Measurements from ENCODE around the gene PLET1. TPM values are rescaled to one million over a fixed set of nuclear protein-coding genes. Genes with fewer than 3 reads are reported as not detected.
A peak's percentile ranks its signal among the peaks of the same experiment; 100 is the strongest.

PLET1 gene
- total and polyA plus RNA-seq, 4 donors: not detected

- Histone ChIP-seq H3K4me3 (ENCODE audit: low read depth in 1 of 3, low read length in 3 of 3) (peak overlapping the region; percentile 42 to 63 (median 56)), H3K27ac (ENCODE audit: low read depth in 1 of 2, low read length in 2 of 2) (no peak overlapping the region), H3K27me3 (ENCODE audit: control insufficient read depth in 4 of 4, insufficient read depth in 4 of 4, low read length in 3 of 4) (no peaks in the 10 kb centered on the region), H3K9ac (ENCODE audit: low read depth in 1 of 2, low read length in 2 of 2) (peak overlapping the region; percentile 27 to 82), H3K9me3 (ENCODE audit: control insufficient read depth in 4 of 4, low read length in 3 of 4) (no peaks in the 10 kb centered on the region), H3K4me1 (ENCODE audit: control insufficient read depth in 4 of 4, insufficient read depth in 4 of 4, low read length in 3 of 4) (peaks cover 0 to 5% (median 5%) of the 10 kb centered on the region in 4 donors), H3K36me3 (ENCODE audit: control insufficient read depth in 4 of 4, insufficient read depth in 3 of 4, low read depth in 1 of 4, low read length in 3 of 4) (no peaks in the 10 kb centered on the region)
- no peak for TF ChIP-seq ATF3 (IDR thresholded peaks at IDR 0.05)
- peak; percentile 86 for TF ChIP-seq CTCF (IDR thresholded peaks at IDR 0.05; ENCODE audit: low read depth, low read length, missing input control)
- no peak for TF ChIP-seq TAF1 (conservative IDR thresholded peaks at IDR 0.05)
- TF ChIP-seq RXRA (IDR thresholded peaks at IDR 0.05): no peak
- no peak for TF ChIP-seq REST (IDR thresholded peaks at IDR 0.05)
- TF ChIP-seq EGR1 (IDR thresholded peaks at IDR 0.05; ENCODE audit: low read depth in 2 of 2): peak in 1 of 2 donors; percentile 9
- TF ChIP-seq HNF4G (IDR thresholded peaks at IDR 0.05): no peak
- no peak for TF ChIP-seq JUND (IDR thresholded peaks at IDR 0.05)
- no peak for TF ChIP-seq GABPA (IDR thresholded peaks at IDR 0.05 in 1 of 2, conservative IDR thresholded peaks at IDR 0.05 in 1 of 2)
- TF ChIP-seq FOXA1 (IDR thresholded peaks at IDR 0.05): no peak
- TF ChIP-seq MAX (IDR thresholded peaks at IDR 0.05): no peak
- TF ChIP-seq SP1 (IDR thresholded peaks at IDR 0.05): no peak
- peak; percentile 23 for TF ChIP-seq YY1 (IDR thresholded peaks at IDR 0.05)
- TF ChIP-seq FOXA2 (IDR thresholded peaks at IDR 0.05): no peak
- TF ChIP-seq RAD21 (IDR thresholded peaks at IDR 0.05): peak; percentile 90 to 94
- TF ChIP-seq ZBTB33 (IDR thresholded peaks at IDR 0.05): no peak
- no peak for TF ChIP-seq NR2F2 (IDR thresholded peaks at IDR 0.05)
- TF ChIP-seq HNF4A (conservative IDR thresholded peaks at IDR 0.05): no peak
- peak; percentile 46 for DNase-seq (ENCODE audit: low spot score)
- 3% methylated on average over 18 of the region's 18 CpGs for WGBS
Observed at GRCh38 chr11:112280268-112281126, 19.8 kb upstream of the PLET1 start.
